HepG2 (cell line): Measurements from ENCODE around the gene GPSM1. TPM values are rescaled to one million over a fixed set of nuclear protein-coding genes. Genes with fewer than 3 reads are reported as not detected.

ENCODE experiments used
- ATAC-seq: fragments of 200-7000 bp; cut with Tn5 transposase; 3 replicates; pipeline ENCODE4 v1.9.1; 2020; ENCODE audit warnings: mild to moderate bottlenecking, moderate library complexity
- BruUV-seq: library from RNA; stranded (reverse); fragments of 400-500 nt; replicated peaks from 2 replicates; lab custom pipeline; 2021; lab: Mats Ljungman, UMichigan
- CTCF ChIA-PET: fragments of 300-600 bp; formaldehyde crosslinking; extraction: SDS; loops from one replicate; lab custom pipeline; 2021; ENCODE audit warnings: low total read pairs, inconsistent platforms, low intra/inter-chr PET ratio; lab: Yijun Ruan, JAX
- POLR2A ChIA-PET: fragments of 350-600 bp; sonication (Branson Sonifier 250); formaldehyde crosslinking; loops from one replicate; lab custom pipeline; 2020; ENCODE audit warnings: antibody characterized with exemption, inconsistent platforms; lab: Yijun Ruan, JAX
- DNase-seq: peaks from one replicate; pipeline ENCODE4 v3.0.0-alpha.2; 2015; ENCODE audit warnings: low spot score
- FAIRE-seq: peaks from 3 replicates; lab custom pipeline; 2011; peaks lifted over from hg19 to GRCh38; lab: Jason Lieb, UNC
- H2AFZ ChIP-seq: one replicate; pipeline ENCODE4 v1.6.1; 2011; ENCODE audit warnings: low read length, inconsistent platforms
- H3K27ac ChIP-seq: fragments of 300-600 bp; 3 replicates; pipeline ENCODE4 v1.8.0; 2011; ENCODE audit warnings: mixed run types, mild to moderate bottlenecking, mixed read lengths, low read length, inconsistent platforms; ENCODE audit not compliant: insufficient read depth; ENCODE audit errors: extremely low read length
- H3K27me3 ChIP-seq, 2 experiments: fragments of 200-600 bp in 1 of 2; 2 replicates in 1 of 2; 3 replicates in 1 of 2; pipeline versions ENCODE4 v1.6.0 to v1.8.0; 2011; ENCODE audit warnings: low read length in 2 of 2, mild to moderate bottlenecking in 2 of 2, moderate library complexity in 2 of 2, inconsistent platforms in 1 of 2; ENCODE audit not compliant: insufficient read depth in 2 of 2, control insufficient read depth in 1 of 2
- H3K36me3 ChIP-seq, 2 experiments: fragments of 200-600 bp in 1 of 2; replicated peaks in 1 of 2; 2 replicates in 1 of 2; 3 replicates in 1 of 2; pipeline versions ENCODE4 v1.5.1 to v1.8.0; 2011; ENCODE audit warnings: low read length in 2 of 2, inconsistent platforms in 1 of 2; ENCODE audit not compliant: insufficient read depth in 2 of 2, control insufficient read depth in 1 of 2
- H3K4me1 ChIP-seq: 2 replicates; pipeline ENCODE4 v1.5.1; 2012; ENCODE audit warnings: low read length, inconsistent platforms; ENCODE audit not compliant: insufficient read depth
- H3K4me2 ChIP-seq: 2 replicates; pipeline ENCODE4 v1.6.0; 2011; ENCODE audit warnings: low read depth, low read length, inconsistent platforms
- H3K4me3 ChIP-seq, 3 experiments: fragments of 200-600 bp in 1 of 3; sonication (generic), shearing (Covaris generic) in 1 of 3; replicated peaks in 1 of 3; 2 replicates each; pipeline ENCODE4 v1.5.1; 2011 to 2016; ENCODE audit warnings: low read length in 3 of 3, inconsistent platforms in 2 of 3, low read depth in 2 of 3, mild to moderate bottlenecking in 2 of 3, control low read depth in 1 of 3, mixed read lengths in 1 of 3; ENCODE audit not compliant: insufficient read depth in 1 of 3
- H3K79me2 ChIP-seq: one replicate; pipeline ENCODE4 v1.6.1; 2011; ENCODE audit warnings: low read length, inconsistent platforms; ENCODE audit not compliant: insufficient read depth
- H3K9ac ChIP-seq: 2 replicates; pipeline ENCODE4 v1.6.0; 2011; ENCODE audit warnings: mild to moderate bottlenecking, low read depth, low read length, inconsistent platforms; ENCODE audit not compliant: insufficient read depth
- H3K9me3 ChIP-seq: 2 replicates; pipeline ENCODE4 v1.5.1; 2012; ENCODE audit warnings: mild to moderate bottlenecking, low read length
- H4K20me1 ChIP-seq: 2 replicates; pipeline ENCODE4 v1.6.0; 2011; ENCODE audit warnings: inconsistent platforms, mild to moderate bottlenecking, low read length, moderate library complexity; ENCODE audit not compliant: insufficient read depth
- AGO2 ChIP-seq: fragments of 200-400 bp; formaldehyde crosslinking; optimal IDR thresholded peaks from 2 replicates; pipeline ENCODE3; 2017; ENCODE audit warnings: mild to moderate bottlenecking, low read depth, low read length, moderate library complexity
- GFI1 ChIP-seq: sonication (generic); formaldehyde crosslinking; IDR thresholded peaks from 2 replicates; pipeline ENCODE4 v1.5.0; 2020; ENCODE audit warnings: missing genetic modification reagents, mild to moderate bottlenecking, borderline replicate concordance
- HNRNPL ChIP-seq: fragments of 200-400 bp; formaldehyde crosslinking; IDR thresholded peaks from 2 replicates; pipeline ENCODE4 v1.6.1; 2017; ENCODE audit warnings: mild to moderate bottlenecking, low read depth, low read length
- KDM5B ChIP-seq: sonication (generic); formaldehyde crosslinking; IDR thresholded peaks from 2 replicates; pipeline ENCODE4 v1.4.0; 2020; ENCODE audit warnings: missing genetic modification reagents, mild to moderate bottlenecking, borderline replicate concordance
- LCORL ChIP-seq, 2 experiments: fragments of 450-650 bp in 1 of 2; sonication (generic) in 1 of 2; formaldehyde crosslinking in 1 of 2; IDR thresholded peaks; 2 replicates each; pipeline versions ENCODE4 v1.5.0 to v1.6.1; 2017 to 2020; ENCODE audit warnings: antibody characterized with exemption in 1 of 2, missing genetic modification reagents in 1 of 2
- RBFOX2 ChIP-seq: fragments of 200-400 bp; formaldehyde crosslinking; IDR thresholded peaks from 2 replicates; pipeline ENCODE4 v1.6.1; 2017; ENCODE audit warnings: low read depth, mild to moderate bottlenecking, low read length
- SYNCRIP ChIP-seq: fragments of 200-400 bp; formaldehyde crosslinking; IDR thresholded peaks from 2 replicates; pipeline ENCODE4 v1.6.1; 2018; ENCODE audit warnings: mild to moderate bottlenecking, low read depth, low read length; ENCODE audit not compliant: insufficient read depth
- TEAD2 ChIP-seq: sonication (generic); formaldehyde crosslinking; IDR thresholded peaks from 2 replicates; pipeline ENCODE4 v1.9.0; 2021; ENCODE audit warnings: missing genetic modification reagents
- ZC3H4 ChIP-seq: sonication (generic); formaldehyde crosslinking; IDR thresholded peaks from 2 replicates; pipeline ENCODE4 v1.4.0; 2020; ENCODE audit warnings: missing genetic modification reagents, borderline replicate concordance
- ZNF737 ChIP-seq: sonication (generic); formaldehyde crosslinking; IDR thresholded peaks from 2 replicates; pipeline ENCODE4 v1.5.0; 2020; ENCODE audit warnings: missing genetic modification reagents, mild to moderate bottlenecking, borderline replicate concordance
- WGBS: methylation state at CpG from one replicate; pipeline ENCODE4 v1.1.6; 2017; ENCODE audit warnings: low lambda C conversion rate; 5-methylcytosine and 5-hydroxymethylcytosine counted together
- in situ Hi-C: cut with HindIII; loops from 2 replicates; pipeline ENCODE4 v1.10.0; 2017; ENCODE audit warnings: low pct_unique_long_range_greater_than_20kb; ENCODE audit not compliant: extremely low pct_ligation_motif_present
- intact Hi-C: fragments of 100-400 bp; cut with micrococcal nuclease; formaldehyde crosslinking; loops from one replicate; pipeline ENCODE4 v1.10.0; 2022; ENCODE audit not compliant: unreplicated experiment
- polyA plus RNA-seq, 8 experiments: library from polyadenylated mRNA; depleted of rRNA in 3 of 8; stranded (reverse) in 7 of 8; unstranded in 1 of 8; fragments of >200 nt; fragmentation: Illumina TruSeq in 4 of 8; extraction: Trizol in 4 of 8; gene quantifications; 2 replicates each; pipeline versions ENCODE4 v1.2.1 to v1.2.3, GENCODE V29; 2011 to 2016; ENCODE audit warnings: low read depth in 4 of 8, missing spikeins in 1 of 8, mixed read lengths in 1 of 8; ENCODE audit not compliant: insufficient read depth in 1 of 8
- total RNA-seq, 5 experiments: library from RNA; depleted of rRNA; stranded (reverse); fragments of >200 nt; fragmentation: Illumina TruSeq; extraction: Trizol; gene quantifications; 2 replicates each; pipeline ENCODE4 v1.2.3, GENCODE V29; 2016; ENCODE audit warnings: low read depth in 1 of 5
- TF ChIP-seq, protein P1 (sequence below): sonication (generic); formaldehyde crosslinking; IDR thresholded peaks from 2 replicates; pipeline ENCODE4 v1.4.0; 2020; ENCODE audit warnings: mild to moderate bottlenecking, missing genetic modification reagents
- TF ChIP-seq, protein P2 (sequence below): sonication (generic); formaldehyde crosslinking; IDR thresholded peaks from 2 replicates; pipeline ENCODE4 v1.4.0; 2020; ENCODE audit warnings: mild to moderate bottlenecking, missing genetic modification reagents
- TF ChIP-seq, protein P3 (sequence below): sonication (generic); formaldehyde crosslinking; conservative IDR thresholded peaks from 2 replicates; pipeline ENCODE4 v1.4.0; 2020; ENCODE audit warnings: missing genetic modification reagents

The GPSM1 gene
- total and polyA plus RNA-seq, 2 of the 13 experiments (the other 11 are each of a cell fraction or from before 2014, with no cell fraction given): 1.0 to 2.4 TPM

DNA sequence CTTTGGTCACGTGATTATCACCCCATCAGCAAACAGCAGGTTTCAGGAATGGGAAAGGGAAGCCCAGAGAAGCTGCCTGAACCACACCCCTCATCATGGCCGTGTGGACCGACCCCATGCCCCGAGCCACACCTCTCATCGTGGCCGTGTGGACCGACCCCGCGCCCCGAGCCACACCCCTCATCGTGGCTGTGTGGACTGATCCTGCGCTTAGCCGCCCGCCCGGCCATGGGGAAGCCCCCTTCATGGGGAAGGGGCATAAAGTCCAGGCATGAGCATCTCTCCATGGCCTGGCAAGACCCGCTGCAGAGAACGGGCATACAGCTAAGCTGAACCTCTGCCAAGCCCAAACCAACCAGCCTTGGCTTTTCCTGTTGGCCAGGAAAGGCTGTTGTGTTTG is 66.2 kb downstream of the GPSM1 start:
- no peak overlapping the region for H3K9ac ChIP-seq
- H3K27me3 ChIP-seq: no peaks in the 10 kb centered on the region
- H3K27ac ChIP-seq: no peak overlapping the region
- in situ Hi-C loops (no loop called here), intact Hi-C loops (no loop called here)
- H3K4me2 ChIP-seq: no peak overlapping the region
- no peak overlapping the region for H3K4me3 ChIP-seq
- TF ChIP-seq ZNF737: no peak
- no peak for TF ChIP-seq ZC3H4
- DNase-seq: no peak
- ATAC-seq: no peak
- H2AFZ ChIP-seq: no peak overlapping the region
- CTCF ChIA-PET: no interaction called here
- no peaks in the 10 kb centered on the region for H3K9me3 ChIP-seq
- BruUV-seq: no TSS peak
- peaks cover 28 to 67% of the 10 kb centered on the region in 2 experiments; a peak in 4 of 5 replicates for H3K36me3 ChIP-seq
- WGBS: 100% methylated on average over 2 of the region's 17 CpGs
- H3K79me2 ChIP-seq: peaks cover 10% of the 10 kb centered on the region
- 0 out of 2 replicates have a peak, but pooled peaks cover 2% of the 10 kb centered on the region for H4K20me1 ChIP-seq
- no peak for FAIRE-seq
- POLR2A ChIA-PET: interaction anchor here (1.3 kb wide), 1 partner anchor 16 kb away, joined by 3 read pairs; no protein-coding TSS in a partner anchor
- H3K4me1 ChIP-seq: peaks cover 7% of the 10 kb centered on the region

DNA sequence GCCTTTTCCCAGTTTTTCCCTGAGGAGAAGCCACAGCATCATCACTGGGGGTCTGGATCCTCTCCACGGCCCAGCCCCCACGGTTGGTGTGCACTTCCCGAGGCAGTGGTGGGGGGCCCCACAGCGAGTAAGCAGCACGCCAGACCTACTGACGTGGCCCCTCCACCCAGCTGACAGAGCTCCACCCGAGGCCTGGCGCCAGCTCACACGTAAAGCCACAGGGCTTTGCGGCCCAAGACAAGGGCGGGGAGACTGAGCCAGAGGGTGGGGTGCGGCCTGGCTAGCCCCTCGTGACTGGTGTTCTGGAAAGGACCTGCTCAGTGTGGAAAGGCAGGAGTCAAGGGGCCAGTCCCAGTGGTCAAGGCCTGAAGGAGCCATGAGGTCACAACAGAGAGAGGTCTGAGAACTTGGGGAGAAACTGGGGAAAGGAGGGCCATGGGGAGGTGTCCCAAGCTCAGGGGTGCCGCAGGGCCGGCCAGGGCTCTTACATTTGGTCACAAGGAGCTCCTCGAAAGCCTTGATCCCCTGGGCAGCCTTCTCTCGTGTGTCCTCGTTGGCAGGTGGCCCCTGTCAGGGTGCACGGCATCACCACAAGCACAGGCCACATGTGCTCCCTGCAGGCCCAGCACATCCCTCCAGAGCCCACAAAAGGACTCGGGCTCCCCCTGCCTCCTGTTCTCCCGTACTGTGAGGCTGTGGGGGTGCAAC is 67.1 kb downstream of the GPSM1 start:
- Histone ChIP-seq H4K20me1 (0 out of 2 replicates have a peak, but pooled peaks cover 2% of the 10 kb centered on the region), H2AFZ (no peak overlapping the region), H3K4me3 (no peak overlapping the region), H3K4me1 (peaks cover 12% of the 10 kb centered on the region), H3K79me2 (peaks cover 19% of the 10 kb centered on the region), H3K27me3 (no peaks in the 10 kb centered on the region), H3K4me2 (no peak overlapping the region), H3K36me3 (peaks cover 27 to 63% of the 10 kb centered on the region in 2 experiments; a peak in 4 of 5 replicates), H3K27ac (no peak overlapping the region), H3K9me3 (no peaks in the 10 kb centered on the region), H3K9ac (no peak overlapping the region)
- DNase-seq: no peak
- ChIA-PET CTCF (no interaction called here), POLR2A (interaction anchor here (1.3 kb wide), 1 partner anchor 16 kb away, joined by 3 read pairs; no protein-coding TSS in a partner anchor)
- no peak for ATAC-seq
- no TSS peak for BruUV-seq
- no peak for TF ChIP-seq TEAD2 (CRISPR knock-in tag)
- TF ChIP-seq, protein P1, sequence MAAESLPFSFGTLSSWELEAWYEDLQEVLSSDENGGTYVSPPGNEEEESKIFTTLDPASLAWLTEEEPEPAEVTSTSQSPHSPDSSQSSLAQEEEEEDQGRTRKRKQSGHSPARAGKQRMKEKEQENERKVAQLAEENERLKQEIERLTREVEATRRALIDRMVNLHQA (CRISPR knock-in tag): no peak
- no peak for TF ChIP-seq LCORL (IDR thresholded peaks at IDR 0.05)
- no peak for TF ChIP-seq LCORL (CRISPR knock-in tag; IDR thresholded peaks at IDR 0.05)
- TF ChIP-seq HNRNPL: no peak
- 0 out of 2 replicates have a peak, but pooled peaks have one; percentile 19 for TF ChIP-seq RBFOX2
- TF ChIP-seq SYNCRIP: no peak
- TF ChIP-seq GFI1 (CRISPR knock-in tag): no peak
- no peak for TF ChIP-seq KDM5B
- TF ChIP-seq AGO2: peak; percentile 75
- TF ChIP-seq, protein P2, sequence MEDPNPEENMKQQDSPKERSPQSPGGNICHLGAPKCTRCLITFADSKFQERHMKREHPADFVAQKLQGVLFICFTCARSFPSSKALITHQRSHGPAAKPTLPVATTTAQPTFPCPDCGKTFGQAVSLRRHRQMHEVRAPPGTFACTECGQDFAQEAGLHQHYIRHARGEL (CRISPR knock-in tag): no peak
- TF ChIP-seq, protein P3, sequence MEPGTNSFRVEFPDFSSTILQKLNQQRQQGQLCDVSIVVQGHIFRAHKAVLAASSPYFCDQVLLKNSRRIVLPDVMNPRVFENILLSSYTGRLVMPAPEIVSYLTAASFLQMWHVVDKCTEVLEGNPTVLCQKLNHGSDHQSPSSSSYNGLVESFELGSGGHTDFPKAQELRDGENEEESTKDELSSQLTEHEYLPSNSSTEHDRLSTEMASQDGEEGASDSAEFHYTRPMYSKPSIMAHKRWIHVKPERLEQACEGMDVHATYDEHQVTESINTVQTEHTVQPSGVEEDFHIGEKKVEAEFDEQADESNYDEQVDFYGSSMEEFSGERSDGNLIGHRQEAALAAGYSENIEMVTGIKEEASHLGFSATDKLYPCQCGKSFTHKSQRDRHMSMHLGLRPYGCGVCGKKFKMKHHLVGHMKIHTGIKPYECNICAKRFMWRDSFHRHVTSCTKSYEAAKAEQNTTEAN: no peak
- in situ Hi-C loops (no loop called here), intact Hi-C loops (no loop called here)
- WGBS: 94% methylated on average over 15 of the region's 21 CpGs
- no peak for FAIRE-seq
